Activated B cell treated with CpG ODN at 0.5 μM for 24 hours (primary cell): ENCODE results near the gene ARF4. TPM values are rescaled to one million over a fixed set of nuclear protein-coding genes. Genes with fewer than 3 reads are reported as not detected.

Source experiments
- ATAC-seq: fragments of 200-7000 bp; cut with Tn5 transposase; one replicate; pipeline ENCODE4 v1.10.0; 2021; ENCODE audit warnings: low read depth, mild to moderate bottlenecking, moderate library complexity
- CTCF ChIA-PET: fragments of 350-600 bp; sonication (Branson Sonifier 250); formaldehyde crosslinking; loops from one replicate; lab custom pipeline; 2021; ENCODE audit warnings: antibody characterized with exemption; lab: Charles Lee
- POLR2A ChIA-PET: fragments of 350-600 bp; sonication (Branson Sonifier 250); formaldehyde crosslinking; loops from one replicate; lab custom pipeline; 2021; ENCODE audit warnings: antibody characterized with exemption; lab: Charles Lee
- DNase-seq: peaks from one replicate; pipeline ENCODE4 v3.0.0; 2022
- H3K27ac Mint-ChIP-seq: one replicate; pipeline ENCODE4 v1.8.0; 2020; ENCODE audit warnings: mixed read lengths
- H3K27me3 Mint-ChIP-seq: one replicate; pipeline ENCODE4 v1.8.0; 2021; ENCODE audit warnings: mixed read lengths
- H3K36me3 Mint-ChIP-seq: one replicate; pipeline ENCODE4 v1.8.0; 2021; ENCODE audit warnings: low read depth, mixed read lengths
- H3K4me1 Mint-ChIP-seq: one replicate; pipeline ENCODE4 v1.8.0; 2021; ENCODE audit warnings: mixed read lengths
- H3K4me3 Mint-ChIP-seq: one replicate; pipeline ENCODE4 v1.8.0; 2020; ENCODE audit warnings: mild to moderate bottlenecking, mixed read lengths
- H3K9me3 Mint-ChIP-seq: one replicate; pipeline ENCODE4 v1.8.0; 2020; ENCODE audit warnings: mixed read lengths
- CTCF ChIP-seq: fragments of 200-600 bp; IDR thresholded peaks from one replicate; pipeline ENCODE4 v1.8.0; 2022; ENCODE audit warnings: antibody characterized with exemption, mild to moderate bottlenecking
- intact Hi-C: fragments of 100-400 bp; cut with micrococcal nuclease; formaldehyde crosslinking; loops from one replicate; pipeline ENCODE4 v1.15.1; 2024
- total RNA-seq: library from RNA; stranded (reverse); gene quantifications from 2 replicates; pipeline ENCODE4 v1.2.3, GENCODE V29; 2022

ARF4 gene
- total RNA-seq, 1 donor from 2014 or later = 43.0 TPM

GRCh38 chr3:57605683-57606082 is 8.5 kb upstream of the ARF4 start:
- no peak overlapping the region for H3K4me3 Mint-ChIP-seq
- TF ChIP-seq CTCF = no peak
- no peak for ATAC-seq
- H3K27ac Mint-ChIP-seq = no peak overlapping the region
- peaks cover 34% of the 10 kb centered on the region for H3K36me3 Mint-ChIP-seq
- DNase-seq = no peak
- no peaks in the 10 kb centered on the region for H3K27me3 Mint-ChIP-seq
- no peaks in the 10 kb centered on the region for H3K4me1 Mint-ChIP-seq
- H3K9me3 Mint-ChIP-seq = peaks cover 16% of the 10 kb centered on the region
- intact Hi-C loops = no loop called here
- ChIA-PET POLR2A (no interaction called here), CTCF (no interaction called here)

- intact Hi-C loops = no loop called here
- POLR2A ChIA-PET = interaction anchor here (0.5 kb wide), 1 partner anchor 116 kb away, joined by 4 read pairs; no protein-coding TSS in a partner anchor
- H3K27ac Mint-ChIP-seq = no peak overlapping the region
Measured at GRCh38 chr3:57604971-57605370, 7.8 kb upstream of the ARF4 start.

GRCh38 chr3:57600195-57600594 is 3.1 kb upstream of the ARF4 start:
- H3K27me3 Mint-ChIP-seq = no peaks in the 10 kb centered on the region
- H3K4me3 Mint-ChIP-seq = no peak overlapping the region
- H3K36me3 Mint-ChIP-seq = peaks cover 24% of the 10 kb centered on the region

More at GRCh38 chr3:57604971-57605370, 7.8 kb upstream of the ARF4 start:
- Mint-ChIP-seq H3K36me3 (peaks cover 32% of the 10 kb centered on the region), H3K4me1 (no peaks in the 10 kb centered on the region), H3K4me3 (no peak overlapping the region), H3K27me3 (no peaks in the 10 kb centered on the region), H3K9me3 (peaks cover 12% of the 10 kb centered on the region)
- no peak for TF ChIP-seq CTCF
- DNase-seq = no peak
- CTCF ChIA-PET = no interaction called here
- no peak for ATAC-seq

DNA sequence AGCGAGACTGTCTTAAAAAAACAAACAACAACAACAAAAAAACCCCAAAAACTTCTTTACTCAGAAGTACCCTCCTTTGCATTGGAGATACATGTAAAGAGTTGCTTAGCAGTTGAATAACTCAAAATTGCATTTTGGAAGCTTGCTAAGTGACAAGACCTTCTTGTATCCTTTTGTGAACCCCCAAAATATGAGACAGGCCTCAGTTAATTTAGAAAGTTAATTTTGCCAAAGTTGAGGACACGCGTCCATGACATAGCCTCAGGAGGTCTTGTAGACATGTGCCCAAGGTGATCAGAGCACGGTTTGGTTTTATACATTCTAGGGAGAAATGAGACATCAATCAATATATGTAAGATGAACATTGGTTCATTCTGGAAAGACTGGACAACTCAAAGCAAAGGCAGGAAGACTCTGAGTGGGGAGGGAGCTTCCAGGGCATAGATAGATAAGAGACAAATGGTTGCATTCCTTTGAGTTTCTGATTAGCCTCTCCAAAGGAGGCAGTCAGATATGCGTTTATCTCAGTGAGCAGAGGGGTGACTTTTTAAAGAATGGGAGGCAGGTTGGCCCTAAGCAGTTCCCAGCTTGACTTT is 1.7 kb upstream of the ARF4 start:
- Mint-ChIP-seq H3K4me3 (peak overlapping the region; percentile 95), H3K27me3 (no peaks in the 10 kb centered on the region), H3K36me3 (peaks cover 27% of the 10 kb centered on the region), H3K9me3 (no peaks in the 10 kb centered on the region), H3K27ac (peak overlapping the region; percentile 100), H3K4me1 (peaks cover 43% of the 10 kb centered on the region)
- ChIA-PET CTCF (no interaction called here), POLR2A (interaction anchor here (0.8 to 5.3 kb wide), 3 partner anchors 43 to 157 kb away, joined by 4 to 99 read pairs (median 15); partner anchors contain the start of genes DENND6A, PDE12 and SLMAP)
- ATAC-seq (no peak), DNase-seq (no peak)
- intact Hi-C loops = loop anchor here (5.0 to 10.0 kb wide), 4 partner anchors 202 to 1044 kb away; partner anchors contain the start of genes ARHGEF3 and CCDC66
- no peak for TF ChIP-seq CTCF

More at GRCh38 chr3:57600195-57600594, 3.1 kb upstream of the ARF4 start:
- Mint-ChIP-seq H3K9me3 (no peaks in the 10 kb centered on the region), H3K4me1 (peaks cover 32% of the 10 kb centered on the region), H3K27ac (no peak overlapping the region)
- ATAC-seq (no peak), DNase-seq (no peak)
- no peak for TF ChIP-seq CTCF
- intact Hi-C loops = no loop called here
- ChIA-PET CTCF (no interaction called here), POLR2A (interaction anchor here (5.3 kb wide), 1 partner anchor 44 kb away, joined by 99 read pairs; the partner anchor contains the start of gene PDE12)

DNA sequence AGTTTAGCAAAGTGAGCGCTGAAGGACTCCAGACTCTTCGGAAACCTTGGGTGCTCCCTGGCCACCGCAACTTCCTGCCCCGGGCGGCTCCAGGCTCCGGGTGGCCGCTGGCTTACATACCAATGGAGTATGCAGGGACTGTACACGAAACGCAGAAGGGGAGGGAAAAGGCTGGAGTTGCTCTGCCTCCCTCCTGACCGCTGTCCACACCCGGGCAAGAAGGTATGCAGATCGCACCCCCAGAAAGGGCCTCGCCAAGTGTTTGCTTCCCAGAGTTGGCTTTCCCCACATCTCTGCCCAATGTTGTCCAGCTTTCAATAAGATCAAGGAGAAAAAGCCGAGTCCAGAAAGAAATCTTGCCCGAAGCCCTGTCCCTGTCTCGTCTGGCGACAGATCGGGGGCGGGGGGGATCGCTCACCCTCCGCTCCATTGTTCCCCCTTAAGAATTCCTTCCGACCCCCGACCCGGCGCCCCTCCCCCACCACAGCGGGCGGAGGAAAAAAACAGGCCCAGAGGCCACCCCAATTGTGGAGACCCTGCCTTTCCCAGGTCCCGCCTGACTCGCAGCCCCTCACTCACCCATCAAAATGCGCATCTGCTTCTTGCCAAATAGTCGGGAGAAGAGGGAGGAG is 533 bp downstream of the ARF4 start:
- Mint-ChIP-seq H3K4me3 (peak overlapping the region; percentile 95), H3K36me3 (peaks cover 29% of the 10 kb centered on the region), H3K4me1 (peaks cover 55% of the 10 kb centered on the region), H3K27ac (peak overlapping the region; percentile 100), H3K9me3 (no peaks in the 10 kb centered on the region), H3K27me3 (no peaks in the 10 kb centered on the region)
- intact Hi-C loops = loop anchor here (1.0 to 10.0 kb wide), 13 partner anchors 40 to 1042 kb away; partner anchors contain the start of genes APPL1, ARHGEF3, CCDC66 and FLNB
- DNase-seq = peak; percentile 44
- ChIA-PET CTCF (interaction anchor here (1.4 to 1.9 kb wide), 2 partner anchors 40 to 159 kb away, joined by 3 to 5 read pairs; partner anchors contain the start of genes PDE12 and SLMAP), POLR2A (interaction anchor here (0.6 to 5.3 kb wide), 12 partner anchors 28 to 919 kb away, joined by 3 to 99 read pairs (median 4); partner anchors contain the start of genes APPL1, DENND6A, PDE12 and SLMAP)
- no peak for TF ChIP-seq CTCF
- no peak for ATAC-seq
